Mesodermal cell (in vitro differentiated cells): ENCODE results near the gene PRR33.

ENCODE experiments used
- H3K27ac ChIP-seq: 2 replicates; pipeline ENCODE4 v1.7.0; 2013; ENCODE audit warnings: mild to moderate bottlenecking, low read depth, low read length, moderate library complexity; ENCODE audit not compliant: severe bottlenecking
- H3K36me3 ChIP-seq: 2 replicates; pipeline ENCODE4 v1.7.1; 2013; ENCODE audit warnings: mild to moderate bottlenecking, low read length, moderate library complexity; ENCODE audit not compliant: control insufficient read depth, insufficient read depth
- H3K4me1 ChIP-seq: one replicate; pipeline ENCODE4 v1.7.1; 2013; ENCODE audit warnings: mild to moderate bottlenecking, low read length; ENCODE audit not compliant: insufficient read depth, control insufficient read depth, poor library complexity, severe bottlenecking
- H3K4me3 ChIP-seq: 2 replicates; pipeline ENCODE4 v1.7.0; 2013; ENCODE audit warnings: low read length, control low read depth, mild to moderate bottlenecking; ENCODE audit not compliant: insufficient read depth, poor library complexity, severe bottlenecking; ENCODE audit errors: extremely low read depth
- H3K9me3 ChIP-seq: 2 replicates; pipeline ENCODE4 v1.7.1; 2013; ENCODE audit warnings: mild to moderate bottlenecking, low read length, moderate library complexity; ENCODE audit not compliant: control insufficient read depth
- WGBS, 2 experiments: methylation state at CpG; one replicate each; pipeline ENCODE4 v1.1.5; 2013; ENCODE audit warnings: missing lambda C conversion rate in 2 of 2; ENCODE audit not compliant: insufficient coverage in 2 of 2; 5-methylcytosine and 5-hydroxymethylcytosine counted together

The PRR33 gene

DNA sequence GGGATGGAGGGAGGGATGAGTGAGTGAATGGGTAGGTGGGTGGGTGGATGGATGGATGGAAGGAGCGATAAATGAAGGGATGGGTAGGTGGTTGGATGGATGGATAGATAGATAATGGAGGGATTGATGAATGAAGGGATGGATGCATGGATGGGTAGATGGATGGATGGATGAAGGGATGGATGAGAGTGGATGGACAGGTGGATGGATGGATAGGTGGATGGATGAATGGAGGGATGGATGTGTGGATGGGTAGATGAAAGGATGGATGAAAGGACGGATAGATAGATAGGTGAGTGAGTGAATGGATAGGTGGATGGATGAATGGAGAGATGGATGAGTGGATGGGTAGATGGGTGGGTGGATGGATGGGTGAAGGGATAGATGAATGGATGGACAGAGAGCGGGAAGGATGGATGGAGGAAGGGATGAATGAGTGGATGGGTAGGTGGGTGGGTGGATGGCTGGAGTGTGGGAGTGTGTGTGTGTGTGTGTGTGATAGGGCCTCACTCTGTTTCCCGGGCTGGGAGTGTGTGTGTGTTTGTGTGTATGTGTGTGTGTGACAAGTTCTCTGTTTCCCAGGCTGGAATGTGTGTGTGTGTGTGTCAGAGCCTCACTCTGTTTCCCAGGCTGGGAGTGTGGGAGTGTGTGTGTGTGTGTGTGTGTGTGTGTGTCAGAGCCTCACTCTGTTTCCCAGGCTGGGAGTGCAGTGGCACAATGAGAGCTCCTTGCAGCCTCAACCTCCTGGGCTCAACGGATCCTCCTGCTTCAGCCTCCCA is 2.1 kb upstream of the PRR33 start:
- no peaks in the 10 kb centered on the region for H3K9me3 ChIP-seq
- WGBS, 2 experiments = 82 to 85% methylated on average over 4 of the region's 5 CpGs
- H3K36me3 ChIP-seq = no peaks in the 10 kb centered on the region
- no peak overlapping the region for H3K4me3 ChIP-seq
- no peak overlapping the region for H3K27ac ChIP-seq
- no peaks in the 10 kb centered on the region for H3K4me1 ChIP-seq

DNA sequence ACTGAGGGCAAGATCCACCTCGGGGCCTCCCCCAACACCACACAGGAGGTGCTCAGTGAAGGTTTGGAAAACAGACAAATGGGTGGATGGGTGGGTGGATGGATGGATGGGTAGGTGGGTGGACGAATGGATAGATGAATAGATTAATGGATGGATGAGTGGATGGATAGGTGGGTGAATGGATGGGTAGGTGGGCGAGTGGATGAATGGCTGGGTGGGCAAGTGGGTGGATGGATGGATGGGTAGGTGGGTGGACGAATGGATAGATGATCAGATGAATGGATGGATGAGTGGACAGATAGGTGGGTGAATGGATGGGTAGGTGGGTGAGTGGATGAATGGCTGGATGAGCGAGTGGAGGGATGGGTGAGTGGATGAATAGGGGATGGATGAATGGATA is 863 bp upstream of the PRR33 start:
- Histone ChIP-seq H3K36me3 (no peaks in the 10 kb centered on the region), H3K4me3 (no peak overlapping the region), H3K9me3 (no peaks in the 10 kb centered on the region), H3K27ac (no peak overlapping the region), H3K4me1 (no peaks in the 10 kb centered on the region)
- 66 to 83% methylated on average over 4 to 5 of the region's 5 CpGs for WGBS, 2 experiments

DNA sequence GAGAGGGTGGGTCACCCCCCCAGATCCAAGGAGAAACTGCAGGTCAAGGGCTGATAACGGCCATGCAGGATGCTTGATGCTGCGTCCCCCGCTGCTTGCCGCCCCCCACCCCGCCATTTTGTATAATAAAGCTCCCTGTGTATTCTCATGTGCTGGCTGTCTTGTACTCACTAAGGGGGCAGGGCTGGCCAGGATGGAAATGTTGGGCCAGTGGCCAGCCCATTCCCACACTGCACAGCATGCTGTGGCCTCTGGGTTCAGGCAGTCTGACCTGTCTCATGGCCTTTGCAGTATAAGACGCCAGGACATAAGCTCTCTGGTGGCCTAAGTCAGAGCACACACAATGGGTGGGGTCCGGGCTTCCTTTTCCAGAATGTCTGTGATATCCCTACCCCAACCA is 421 bp upstream of the PRR33 start:
- no peaks in the 10 kb centered on the region for H3K9me3 ChIP-seq

DNA sequence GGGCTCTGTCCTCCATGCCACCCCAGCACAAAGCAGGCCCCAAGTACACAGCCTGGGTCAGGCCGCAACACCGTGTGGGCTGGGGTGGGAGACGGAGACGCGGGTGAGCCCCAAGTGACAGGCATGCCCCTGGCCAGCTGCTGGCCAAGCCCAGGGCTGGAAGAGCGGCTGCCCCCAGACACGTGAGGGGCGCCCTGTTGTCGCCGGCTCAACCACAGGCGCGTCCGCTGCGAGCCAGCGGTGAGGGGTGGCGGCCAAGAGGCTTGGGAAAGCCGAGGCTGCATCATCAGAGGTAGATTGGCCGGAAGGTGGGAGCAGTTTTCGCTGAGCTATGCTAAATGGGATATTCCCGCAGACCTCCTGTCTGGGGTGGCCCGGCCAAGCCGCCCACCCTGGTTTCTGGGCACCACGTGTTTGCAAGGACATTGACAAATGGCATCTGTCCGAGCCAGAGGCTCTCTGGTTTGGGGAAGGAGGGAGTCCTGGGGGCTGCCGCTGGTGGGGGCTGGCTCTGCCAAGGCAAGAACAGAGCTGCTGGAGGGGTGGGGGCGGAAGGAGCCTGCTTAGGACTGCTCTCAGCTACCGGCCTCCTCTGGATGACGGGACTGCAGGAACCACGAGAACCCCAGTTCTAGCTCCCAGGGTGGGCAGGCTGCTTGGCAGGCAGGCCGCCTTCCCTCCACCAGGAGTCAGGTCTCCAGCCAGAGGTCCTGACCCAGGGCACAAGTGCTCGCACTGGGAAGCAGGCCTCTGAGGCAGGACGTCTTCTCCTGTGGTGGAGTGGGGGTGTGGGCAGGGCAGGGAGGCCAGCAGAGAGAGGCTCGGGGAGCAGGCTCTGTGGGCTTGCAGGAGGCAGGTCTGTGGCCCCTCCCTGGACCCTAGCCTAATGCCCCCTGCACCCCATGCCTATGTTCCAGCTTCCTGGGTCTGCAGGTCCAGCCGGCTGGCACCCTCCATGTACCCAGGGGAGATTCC is 552 bp downstream of the PRR33 start:
- WGBS, 2 experiments = 93 to 95% methylated on average over 31 to 32 of the region's 34 CpGs
- Histone ChIP-seq H3K36me3 (no peaks in the 10 kb centered on the region), H3K9me3 (no peaks in the 10 kb centered on the region), H3K27ac (no peak overlapping the region), H3K4me3 (no peak overlapping the region), H3K4me1 (no peaks in the 10 kb centered on the region)

More for the DNA sequence above, 421 bp upstream of the PRR33 start:
- Histone ChIP-seq H3K27ac (no peak overlapping the region), H3K36me3 (no peaks in the 10 kb centered on the region), H3K4me3 (no peak overlapping the region), H3K4me1 (no peaks in the 10 kb centered on the region)
- WGBS, 2 experiments = 88% methylated on average over 6 to 7 of the region's 7 CpGs

DNA sequence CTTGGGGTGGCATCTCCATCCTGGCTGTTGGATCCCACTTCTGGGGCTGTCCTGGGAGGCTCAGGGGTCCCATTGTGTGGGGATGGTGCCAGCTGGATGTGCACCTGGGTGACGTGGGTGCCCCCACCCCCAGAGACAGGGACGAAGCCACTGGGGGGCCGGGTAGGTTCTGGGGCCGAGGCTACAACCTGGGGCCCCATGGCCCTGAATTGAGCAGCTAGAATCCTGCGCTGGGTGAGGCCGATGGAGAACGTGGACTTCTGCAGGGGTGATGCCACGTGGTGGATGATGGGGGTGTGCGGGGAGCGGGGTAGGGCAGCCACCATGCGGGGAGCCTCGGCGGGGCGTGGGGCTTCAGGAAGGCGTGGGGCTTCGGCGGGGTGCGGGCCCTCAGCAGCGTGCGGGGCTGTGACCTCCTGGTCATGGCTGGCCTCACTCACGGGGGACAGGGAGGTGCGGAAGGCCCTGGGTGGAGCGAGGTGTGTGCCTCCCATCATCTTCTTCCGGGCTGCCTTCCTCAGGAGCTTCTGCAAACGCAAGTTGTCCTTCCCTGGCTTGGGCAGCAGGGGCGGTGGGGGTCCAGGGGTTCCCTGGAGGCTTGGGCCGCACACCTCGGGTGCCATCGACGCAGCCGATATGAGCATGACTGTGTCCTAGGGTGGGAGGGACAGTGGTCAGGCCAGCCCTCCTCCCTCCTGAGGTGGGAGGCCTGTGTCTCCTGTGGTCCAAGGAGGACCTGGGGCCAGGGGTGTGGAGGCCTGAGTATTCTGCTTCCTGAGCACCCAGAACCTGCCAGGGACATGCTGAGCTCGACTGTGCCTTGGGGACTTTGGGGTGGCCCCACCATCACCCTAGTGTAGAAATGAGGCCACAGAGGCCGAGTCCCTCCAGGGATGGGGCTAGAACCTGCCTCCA is 1.5 kb downstream of the PRR33 start:
- no peak overlapping the region for H3K27ac ChIP-seq
- no peaks in the 10 kb centered on the region for H3K4me1 ChIP-seq
- 93 to 95% methylated on average over 22 to 31 of the region's 33 CpGs for WGBS, 2 experiments
- H3K9me3 ChIP-seq = no peaks in the 10 kb centered on the region
- H3K36me3 ChIP-seq = no peaks in the 10 kb centered on the region
- no peak overlapping the region for H3K4me3 ChIP-seq

DNA sequence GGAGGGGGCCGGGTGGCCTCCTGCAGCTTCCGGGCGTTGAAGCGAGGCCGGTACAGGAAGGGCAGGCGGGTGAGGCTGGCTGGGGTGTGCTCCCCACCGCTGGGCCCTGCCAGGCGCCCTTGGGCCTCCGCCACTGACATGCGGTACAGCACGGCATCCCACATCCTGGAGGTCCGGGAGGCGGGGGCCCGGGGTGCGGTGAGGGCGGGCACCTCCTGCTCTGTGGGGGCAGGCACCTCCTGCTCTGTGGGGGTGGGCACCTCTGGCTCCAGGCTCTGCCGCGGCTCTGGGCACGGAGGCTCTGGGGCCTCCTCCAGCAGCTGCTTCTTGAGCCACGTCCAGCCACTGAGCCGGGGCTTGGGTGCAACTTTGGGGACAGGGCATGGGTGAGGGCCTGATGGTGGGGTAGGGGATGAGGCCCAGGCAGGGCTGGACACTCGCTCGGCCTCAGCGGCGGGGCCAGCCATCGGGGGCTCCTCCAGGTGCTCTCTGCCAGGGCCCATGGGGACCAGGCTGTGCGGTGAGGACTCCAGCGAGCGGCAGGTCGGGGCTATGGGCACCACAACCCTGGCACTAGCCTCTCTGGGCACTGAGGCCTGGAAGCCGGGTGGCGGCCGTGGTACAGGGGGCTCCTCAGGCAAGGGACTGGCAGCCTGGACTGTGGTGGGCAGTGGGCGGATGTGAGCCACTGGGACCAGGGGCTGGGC is 2.3 kb downstream of the PRR33 start:
- no peak overlapping the region for H3K27ac ChIP-seq
- H3K4me1 ChIP-seq = no peaks in the 10 kb centered on the region
- H3K36me3 ChIP-seq = no peaks in the 10 kb centered on the region
- no peaks in the 10 kb centered on the region for H3K9me3 ChIP-seq
- H3K4me3 ChIP-seq = no peak overlapping the region
- WGBS, 2 experiments = 90 to 92% methylated on average over 31 to 32 of the region's 34 CpGs

DNA sequence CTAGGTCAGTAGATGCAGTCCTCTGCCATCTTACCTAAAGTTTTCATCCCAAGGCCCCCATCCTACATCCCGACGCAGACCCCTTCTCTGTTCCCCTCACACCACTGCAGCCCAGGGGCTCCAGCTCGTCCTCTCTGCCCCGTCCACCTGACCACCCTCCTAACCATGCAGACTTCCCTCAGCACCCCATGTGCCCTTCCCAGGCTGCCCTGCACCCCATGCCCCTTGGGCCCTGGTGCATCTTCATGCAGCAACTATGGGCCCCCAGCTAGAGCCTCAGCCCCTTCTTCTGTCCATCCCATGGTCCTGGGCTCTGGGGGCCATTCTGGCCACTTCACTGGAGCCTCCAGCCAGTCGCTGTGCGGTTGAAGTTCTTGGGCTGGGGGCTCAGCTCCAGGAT is 2.9 kb downstream of the PRR33 start:
- WGBS, 2 experiments = 86 to 94% methylated on average over 5 to 6 of the region's 6 CpGs
- Histone ChIP-seq H3K36me3 (no peaks in the 10 kb centered on the region), H3K4me1 (no peaks in the 10 kb centered on the region), H3K4me3 (no peak overlapping the region), H3K27ac (no peak overlapping the region), H3K9me3 (no peaks in the 10 kb centered on the region)

DNA sequence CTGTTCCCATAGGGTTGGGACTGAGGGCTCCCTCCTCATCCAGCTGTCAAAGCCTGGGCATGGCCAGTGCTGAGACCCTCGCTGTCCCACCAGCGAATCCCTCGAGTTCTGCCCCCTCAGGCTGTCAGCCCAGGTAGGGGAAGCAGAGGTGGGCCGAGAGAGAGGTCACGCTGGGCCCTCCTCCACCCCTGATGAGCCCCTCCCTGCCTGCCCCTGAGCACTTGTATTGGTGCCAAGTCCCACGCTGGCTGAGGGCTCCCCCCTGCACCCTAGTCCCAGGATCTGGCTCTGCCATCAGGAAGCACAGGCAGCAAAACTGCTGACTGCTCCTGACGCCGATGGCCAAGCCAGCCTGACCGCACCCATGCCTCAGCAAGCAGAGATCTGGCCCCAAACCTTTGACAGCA is 3.3 kb downstream of the PRR33 start:
- Histone ChIP-seq H3K4me3 (no peak overlapping the region), H3K9me3 (no peaks in the 10 kb centered on the region), H3K27ac (no peak overlapping the region), H3K36me3 (no peaks in the 10 kb centered on the region), H3K4me1 (no peaks in the 10 kb centered on the region)
- 81% methylated on average over 7 of the region's 9 CpGs for WGBS, 2 experiments

DNA sequence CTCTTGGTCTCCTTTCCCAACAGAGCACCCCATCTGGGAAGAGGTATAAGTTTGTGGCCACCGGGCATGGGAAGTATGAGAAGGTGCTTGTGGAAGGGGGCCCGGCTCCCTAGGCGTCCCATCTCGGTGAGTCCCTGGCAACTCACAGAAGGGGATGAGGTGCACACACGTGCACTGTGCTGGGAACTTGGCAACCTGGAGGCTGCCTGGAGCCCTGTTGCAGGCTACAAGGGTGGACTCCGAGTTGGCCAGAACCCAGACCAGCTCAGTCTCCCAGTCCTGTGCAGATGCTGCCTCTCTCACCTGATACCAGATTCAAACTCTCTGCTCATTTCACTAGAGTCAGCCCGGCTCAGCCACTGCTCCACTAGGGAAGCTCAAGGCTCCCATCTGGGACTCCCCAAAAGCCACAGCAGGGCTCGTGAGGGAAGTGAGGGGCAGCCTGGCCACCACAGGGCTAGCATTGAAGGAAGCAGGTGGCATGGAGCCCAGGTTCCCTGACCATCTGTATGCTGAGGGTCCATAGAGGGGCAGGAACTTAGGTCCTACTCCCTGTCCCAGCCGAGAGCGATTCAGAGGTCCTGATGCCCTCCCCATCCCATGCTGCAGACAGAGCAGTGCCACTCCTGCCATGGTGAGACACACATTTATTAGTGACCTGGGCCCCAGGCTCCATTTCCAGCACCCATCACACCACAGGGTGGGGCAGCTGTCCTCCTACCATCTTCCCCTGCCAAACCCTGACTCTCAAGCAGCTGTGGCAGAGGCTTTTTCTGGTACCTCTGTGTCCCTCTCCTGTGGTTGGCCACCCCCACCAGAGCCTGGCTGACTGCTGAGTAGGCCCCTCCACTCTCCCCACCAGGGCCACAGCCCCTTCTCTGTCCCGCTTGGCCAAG is 4.0 kb downstream of the PRR33 start:
- Histone ChIP-seq H3K36me3 (no peaks in the 10 kb centered on the region), H3K4me3 (no peak overlapping the region), H3K9me3 (no peaks in the 10 kb centered on the region), H3K27ac (no peak overlapping the region), H3K4me1 (no peaks in the 10 kb centered on the region)
- 85 to 88% methylated on average over 8 to 10 of the region's 11 CpGs for WGBS, 2 experiments
